Trophoblast cell (in vitro differentiated cells and primary cell): ENCODE results near the gene TGM6.

Experiments
- DNase-seq, 2 donors: peaks; one replicate each; pipeline ENCODE4 v3.0.0-alpha.2; 2016
- H2AFZ ChIP-seq: 2 replicates; pipeline ENCODE4 v1.6.1; 2013; ENCODE audit warnings: low read length, moderate library complexity, mild to moderate bottlenecking; ENCODE audit not compliant: insufficient read depth, poor library complexity
- H2AK5ac ChIP-seq: 2 replicates; pipeline ENCODE4 v1.6.1; 2013; ENCODE audit warnings: mild to moderate bottlenecking, low read length
- H2BK120ac ChIP-seq: 2 replicates; pipeline ENCODE4 v1.6.1; 2013; ENCODE audit warnings: low read length, mild to moderate bottlenecking, moderate library complexity; ENCODE audit not compliant: insufficient read depth, poor library complexity
- H2BK12ac ChIP-seq: 2 replicates; pipeline ENCODE4 v1.6.1; 2013; ENCODE audit warnings: mild to moderate bottlenecking, low read length, moderate library complexity
- H2BK5ac ChIP-seq: 2 replicates; pipeline ENCODE4 v1.6.1; 2013; ENCODE audit warnings: low read length, low read depth, moderate library complexity, mild to moderate bottlenecking; ENCODE audit not compliant: poor library complexity
- H3K14ac ChIP-seq: 2 replicates; pipeline ENCODE4 v1.6.1; 2013; ENCODE audit warnings: mild to moderate bottlenecking, low read length
- H3K18ac ChIP-seq: 2 replicates; pipeline ENCODE4 v1.6.1; 2013; ENCODE audit warnings: mild to moderate bottlenecking, low read length
- H3K23ac ChIP-seq: 2 replicates; pipeline ENCODE4 v1.6.1; 2013; ENCODE audit warnings: low read length
- H3K27ac ChIP-seq: 2 replicates; pipeline ENCODE4 v1.5.1; 2013; ENCODE audit warnings: low read depth, mild to moderate bottlenecking, inconsistent platforms, low read length, moderate library complexity
- H3K27me3 ChIP-seq: 2 replicates; pipeline ENCODE4 v1.6.1; 2013; ENCODE audit warnings: inconsistent platforms, mild to moderate bottlenecking, low read length, moderate library complexity; ENCODE audit not compliant: insufficient read depth
- H3K36me3 ChIP-seq, 2 experiments: 1 replicate in 1 of 2; 2 replicates in 1 of 2; pipeline ENCODE4 v1.6.1; 2013; ENCODE audit warnings: low read length in 2 of 2, mild to moderate bottlenecking in 2 of 2, moderate library complexity in 1 of 2; ENCODE audit not compliant: insufficient read depth in 2 of 2, control insufficient read depth in 1 of 2
- H3K4ac ChIP-seq: 2 replicates; pipeline ENCODE4 v1.6.1; 2013; ENCODE audit warnings: low read depth, mild to moderate bottlenecking, low read length, moderate library complexity
- H3K4me1 ChIP-seq, 2 experiments: 1 replicate in 1 of 2; 2 replicates in 1 of 2; pipeline ENCODE4 v1.6.1; 2013; ENCODE audit warnings: low read length in 2 of 2, mild to moderate bottlenecking in 2 of 2, moderate library complexity in 1 of 2; ENCODE audit not compliant: insufficient read depth in 2 of 2, control insufficient read depth in 1 of 2
- H3K4me2 ChIP-seq: 2 replicates; pipeline ENCODE4 v1.6.1; 2013; ENCODE audit warnings: inconsistent platforms, mild to moderate bottlenecking, low read length, moderate library complexity
- H3K4me3 ChIP-seq: 2 replicates; pipeline ENCODE4 v1.5.1; 2013; ENCODE audit warnings: mild to moderate bottlenecking, low read depth, low read length, inconsistent platforms
- H3K79me1 ChIP-seq: one replicate; pipeline ENCODE4 v1.6.1; 2013; ENCODE audit warnings: low read length
- H3K79me2 ChIP-seq: 2 replicates; pipeline ENCODE4 v1.6.1; 2013; ENCODE audit warnings: low read length, mild to moderate bottlenecking; ENCODE audit not compliant: control insufficient read depth, insufficient read depth, poor library complexity
- H3K9ac ChIP-seq: 2 replicates; pipeline ENCODE4 v1.6.1; 2013; ENCODE audit warnings: mild to moderate bottlenecking, low read length
- H3K9me3 ChIP-seq: 2 replicates; pipeline ENCODE4 v1.6.1; 2013; ENCODE audit warnings: low read depth, mild to moderate bottlenecking, control low read depth, inconsistent platforms, low read length; ENCODE audit not compliant: insufficient read depth
- H4K12ac ChIP-seq: 2 replicates; pipeline ENCODE4 v1.6.1; 2013; ENCODE audit warnings: low read depth, mild to moderate bottlenecking, low read length, moderate library complexity
- H4K8ac ChIP-seq: 2 replicates; pipeline ENCODE4 v1.6.1; 2013; ENCODE audit warnings: low read depth, mild to moderate bottlenecking, low read length, moderate library complexity
- H4K91ac ChIP-seq: one replicate; pipeline ENCODE4 v1.6.1; 2013; ENCODE audit warnings: low read depth, mild to moderate bottlenecking, low read length, moderate library complexity
- WGBS: extraction: QIAGEN DNeasy Blood & Tissue Kit; methylation state at CpG from one replicate; pipeline ENCODE4 v1.1.7; 2013; ENCODE audit warnings: missing lambda C conversion rate; ENCODE audit not compliant: insufficient read length, insufficient coverage; ENCODE audit errors: extremely low coverage; 5-methylcytosine and 5-hydroxymethylcytosine counted together

The TGM6 gene

GRCh38 chr20:2451939-2452732 lies 71.4 kb downstream of the TGM6 start:
- no peak overlapping the region for H2BK12ac ChIP-seq
- no peak overlapping the region for H2BK5ac ChIP-seq
- H4K91ac ChIP-seq = no peak overlapping the region
- no peak overlapping the region for H3K4me3 ChIP-seq
- H2AFZ ChIP-seq = no peak overlapping the region
- no peak overlapping the region for H2BK120ac ChIP-seq
- no peaks in the 10 kb centered on the region for H3K4me1 ChIP-seq
- no peak overlapping the region for H4K12ac ChIP-seq
- no peaks in the 10 kb centered on the region for H3K79me2 ChIP-seq
- H3K4me2 ChIP-seq = no peak overlapping the region
- H3K18ac ChIP-seq = no peak overlapping the region
- H3K14ac ChIP-seq = no peak overlapping the region
- no peak overlapping the region for H3K4ac ChIP-seq
- no peaks in the 10 kb centered on the region for H3K9me3 ChIP-seq
- no peaks in the 10 kb centered on the region for H3K79me1 ChIP-seq
- no peak overlapping the region for H2AK5ac ChIP-seq
- no peak overlapping the region for H3K23ac ChIP-seq
- H4K8ac ChIP-seq = no peak overlapping the region
- H3K9ac ChIP-seq = no peak overlapping the region
- no peak overlapping the region for H3K27ac ChIP-seq
- WGBS = no CpG with 5 or more reads among the region's 8 CpGs
- H3K36me3 ChIP-seq = no peaks in the 10 kb centered on the region
- H3K27me3 ChIP-seq = no peaks in the 10 kb centered on the region
- peak; percentile 53 to 79 for DNase-seq

GRCh38 chr20:2453792-2454191 lies 73.1 kb downstream of the TGM6 start:
- Histone ChIP-seq H3K4me2 (no peak overlapping the region), H3K14ac (no peak overlapping the region), H2BK120ac (no peak overlapping the region), H4K91ac (no peak overlapping the region), H4K12ac (no peak overlapping the region), H4K8ac (no peak overlapping the region), H3K27ac (no peak overlapping the region), H2AK5ac (no peak overlapping the region), H2BK12ac (no peak overlapping the region), H3K23ac (no peak overlapping the region), H3K79me1 (no peaks in the 10 kb centered on the region), H3K9ac (no peak overlapping the region), H3K4me3 (no peak overlapping the region), H2BK5ac (no peak overlapping the region), H3K79me2 (no peaks in the 10 kb centered on the region), H3K36me3 (no peaks in the 10 kb centered on the region), H3K18ac (no peak overlapping the region), H3K4ac (no peak overlapping the region), H3K4me1 (no peaks in the 10 kb centered on the region), H3K9me3 (no peaks in the 10 kb centered on the region), H3K27me3 (no peaks in the 10 kb centered on the region), H2AFZ (no peak overlapping the region)
- no CpG with 5 or more reads among the region's 3 CpGs for WGBS
- no peak for DNase-seq

- no peak for DNase-seq
- no peaks in the 10 kb centered on the region for H3K4me1 ChIP-seq
- no peak overlapping the region for H2BK5ac ChIP-seq
- no peak overlapping the region for H3K4ac ChIP-seq
- no peak overlapping the region for H2AK5ac ChIP-seq
- 100% methylated on average over 1 of the region's 2 CpGs for WGBS
- no peak overlapping the region for H3K18ac ChIP-seq
- H2BK12ac ChIP-seq = no peak overlapping the region
- no peak overlapping the region for H4K12ac ChIP-seq
- H3K4me2 ChIP-seq = no peak overlapping the region
- H3K79me1 ChIP-seq = no peaks in the 10 kb centered on the region
- H2BK120ac ChIP-seq = no peak overlapping the region
- H3K23ac ChIP-seq = no peak overlapping the region
- H4K8ac ChIP-seq = no peak overlapping the region
- no peaks in the 10 kb centered on the region for H3K9me3 ChIP-seq
- H2AFZ ChIP-seq = no peak overlapping the region
- H3K27me3 ChIP-seq = no peaks in the 10 kb centered on the region
- no peak overlapping the region for H3K14ac ChIP-seq
- no peak overlapping the region for H3K27ac ChIP-seq
- no peak overlapping the region for H3K9ac ChIP-seq
- H3K4me3 ChIP-seq = no peak overlapping the region
- peaks cover 0 to 2% of the 10 kb centered on the region in 2 experiments for H3K36me3 ChIP-seq
- H3K79me2 ChIP-seq = no peaks in the 10 kb centered on the region
- no peak overlapping the region for H4K91ac ChIP-seq
Measured at GRCh38 chr20:2455771-2456497, 75.2 kb downstream of the TGM6 start.

- Histone ChIP-seq H3K9me3 (no peaks in the 10 kb centered on the region), H3K4ac (no peak overlapping the region), H3K27me3 (no peaks in the 10 kb centered on the region), H3K4me3 (no peak overlapping the region), H4K12ac (no peak overlapping the region), H2BK120ac (no peak overlapping the region), H2AK5ac (no peak overlapping the region), H3K14ac (no peak overlapping the region), H3K79me1 (no peaks in the 10 kb centered on the region), H3K4me2 (no peak overlapping the region), H4K8ac (no peak overlapping the region), H3K79me2 (no peaks in the 10 kb centered on the region), H3K36me3 (peaks cover 17 to 30% of the 10 kb centered on the region in 2 experiments), H2BK12ac (no peak overlapping the region), H3K4me1 (no peaks in the 10 kb centered on the region), H3K27ac (no peak overlapping the region), H4K91ac (no peak overlapping the region), H3K23ac (no peak overlapping the region), H2AFZ (no peak overlapping the region), H3K9ac (no peak overlapping the region), H2BK5ac (no peak overlapping the region), H3K18ac (no peak overlapping the region)
- no peak for DNase-seq
- WGBS = no CpG with 5 or more reads among the region's 3 CpGs
Measured at GRCh38 chr20:2458919-2459499, 78.3 kb downstream of the TGM6 start.
